ENCODE measurements around the gene RAB20.

The RAB20 gene

GRCh38 chr13:110600261-110600819 lies 38.8 kb upstream of the RAB20 start:
- H3K36me3 ChIP-seq, result no peaks in the 10 kb centered on the region
- no peaks in the 10 kb centered on the region for H3K27me3 ChIP-seq
- no peaks in the 10 kb centered on the region for H3K9me3 ChIP-seq
- no peak overlapping the region for H3K4me3 ChIP-seq (ENCODE audit: low read depth, low read length)
- peaks cover 4% of the 10 kb centered on the region for H3K4me1 ChIP-seq
- no peak for TF ChIP-seq CTCF (IDR thresholded peaks at IDR 0.05; ENCODE audit: low read depth, low read length)
- no peak for DNase-seq

- DNase-seq, result no peak
- no peak for TF ChIP-seq CTCF (IDR thresholded peaks at IDR 0.05; ENCODE audit: low read depth, low read length)
- Histone ChIP-seq H3K36me3 (no peaks in the 10 kb centered on the region), H3K4me1 (peaks cover 4% of the 10 kb centered on the region), H3K4me3 (ENCODE audit: low read depth, low read length) (no peak overlapping the region), H3K27me3 (no peaks in the 10 kb centered on the region), H3K9me3 (no peaks in the 10 kb centered on the region)
Observed at GRCh38 chr13:110597041-110597689, 35.6 kb upstream of the RAB20 start.

DNA sequence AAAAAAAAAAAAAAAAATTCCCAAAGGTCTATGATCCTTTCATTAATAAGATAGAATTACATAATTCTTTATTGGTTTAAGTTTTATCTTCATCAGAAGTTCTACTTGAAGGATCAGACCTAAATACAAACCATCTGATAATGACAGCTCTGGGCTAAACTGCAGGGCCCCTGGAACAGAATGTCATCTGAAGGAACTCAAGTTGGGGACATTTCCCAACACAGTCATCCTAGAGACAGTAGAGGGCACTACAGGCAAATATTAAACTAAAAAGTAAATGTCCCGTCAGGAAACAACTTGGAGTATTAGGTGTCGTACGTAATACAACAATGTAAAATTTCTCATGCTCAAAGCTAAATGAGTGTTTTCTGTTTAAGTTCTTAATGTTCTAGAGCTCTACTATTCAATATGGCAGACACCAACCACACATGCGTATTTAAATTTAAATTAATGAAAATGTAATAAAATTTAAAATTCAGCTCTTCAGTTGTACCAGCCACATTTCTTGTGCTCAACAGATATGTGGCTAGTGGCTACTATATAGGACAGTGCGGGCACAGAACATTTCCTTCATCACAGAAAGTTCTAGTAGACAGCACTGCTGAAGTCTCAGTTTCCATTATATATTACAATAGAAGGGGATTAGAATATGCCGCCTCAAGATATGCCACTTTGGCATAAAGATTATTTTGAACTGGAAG lies 32.1 kb upstream of the RAB20 start:
- DNase-seq, result peak; percentile 36
- peak; percentile 71 for TF ChIP-seq CTCF (IDR thresholded peaks at IDR 0.05; ENCODE audit: low read depth, low read length)
- peaks cover 4% of the 10 kb centered on the region for H3K4me1 ChIP-seq

DNA sequence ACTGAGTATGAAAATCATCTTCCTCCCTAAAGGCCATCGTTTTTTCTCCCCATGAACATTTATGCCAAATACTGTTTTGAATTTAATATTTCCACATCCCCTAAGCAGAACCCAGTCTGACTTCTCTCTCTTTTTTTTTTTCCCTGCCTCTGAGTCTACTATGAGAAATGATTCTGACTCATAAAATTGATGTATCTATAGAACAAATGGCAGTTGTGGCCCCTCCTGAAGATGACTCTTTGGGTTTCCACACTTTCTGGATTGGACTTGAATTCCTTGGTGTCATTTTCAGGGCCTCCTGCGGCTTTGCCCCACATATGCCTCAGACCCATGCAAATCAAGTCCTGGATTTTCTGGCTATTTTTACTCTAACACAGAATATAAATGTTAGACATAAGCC lies 31.1 kb upstream of the RAB20 start:
- Histone ChIP-seq H3K4me1 (peaks cover 4% of the 10 kb centered on the region), H3K4me3 (ENCODE audit: low read depth, low read length) (no peak overlapping the region), H3K27me3 (peaks cover 3% of the 10 kb centered on the region; the same call in 1 of the 2 replicates), H3K9me3 (no peaks in the 10 kb centered on the region), H3K36me3 (no peaks in the 10 kb centered on the region)
- no peak for DNase-seq
- no peak for TF ChIP-seq CTCF (IDR thresholded peaks at IDR 0.05; ENCODE audit: low read depth, low read length)

More for the DNA sequence above, 32.1 kb upstream of the RAB20 start:
- Histone ChIP-seq H3K36me3 (no peaks in the 10 kb centered on the region), H3K4me3 (ENCODE audit: low read depth, low read length) (no peak overlapping the region), H3K27me3 (peaks cover 3% of the 10 kb centered on the region; the same call in 1 of the 2 replicates), H3K9me3 (no peaks in the 10 kb centered on the region)

- no peak for TF ChIP-seq CTCF (IDR thresholded peaks at IDR 0.05; ENCODE audit: low read depth, low read length)
- Histone ChIP-seq H3K4me1 (no peaks in the 10 kb centered on the region), H3K27me3 (peaks cover 3% of the 10 kb centered on the region; the same call in 1 of the 2 replicates), H3K36me3 (no peaks in the 10 kb centered on the region), H3K4me3 (ENCODE audit: low read depth, low read length) (no peak overlapping the region), H3K9me3 (no peaks in the 10 kb centered on the region)
- no peak for DNase-seq
Observed at GRCh38 chr13:110590577-110590976, 29.1 kb upstream of the RAB20 start.
